ENCODE data around the gene PCSK7. TPM values are rescaled to one million over a fixed set of nuclear protein-coding genes. Genes with fewer than 3 reads are reported as not detected.

The PCSK7 gene
- total and polyA plus RNA-seq, 4 donors, result 7.3 to 32.3 (median 16.2) TPM

DNA sequence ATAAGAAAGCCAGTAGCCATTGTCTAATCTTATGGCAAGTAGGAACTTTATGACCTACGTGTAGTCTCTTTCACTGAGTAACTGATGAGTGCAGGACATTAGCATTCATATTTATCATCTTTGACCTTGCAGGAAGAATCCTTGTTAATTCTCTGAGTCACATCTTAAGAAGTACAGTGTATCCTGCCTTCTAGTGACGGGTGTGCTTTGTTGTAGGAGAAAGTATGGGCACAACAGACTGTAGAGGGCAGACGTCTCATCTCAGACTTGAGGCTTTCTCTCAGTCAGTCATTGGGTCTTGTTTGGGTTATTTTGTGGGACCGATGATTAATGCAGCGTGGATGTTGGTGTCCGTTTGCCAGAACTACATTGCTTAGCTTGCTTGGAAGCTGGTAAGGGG lies 7.4 kb upstream of the PCSK7 start:
- Histone ChIP-seq H3K4me3 (ENCODE audit: low read depth in 1 of 3, low read length in 3 of 3) (no peak overlapping the region), H3K36me3 (ENCODE audit: control insufficient read depth in 4 of 4, insufficient read depth in 3 of 4, low read depth in 1 of 4, low read length in 3 of 4) (peaks cover 2 to 26% (median 13%) of the 10 kb centered on the region in 4 donors), H3K9me3 (ENCODE audit: control insufficient read depth in 4 of 4, low read length in 3 of 4) (no peaks in the 10 kb centered on the region), H3K27me3 (ENCODE audit: control insufficient read depth in 4 of 4, insufficient read depth in 4 of 4, low read length in 3 of 4) (no peaks in the 10 kb centered on the region), H3K9ac (ENCODE audit: low read depth in 1 of 2, low read length in 2 of 2) (no peak overlapping the region), H3K27ac (ENCODE audit: low read depth in 1 of 2, low read length in 2 of 2) (no peak overlapping the region), H3K4me1 (ENCODE audit: control insufficient read depth in 4 of 4, insufficient read depth in 4 of 4, low read length in 3 of 4) (no peaks in the 10 kb centered on the region)
- WGBS, result 91% methylated on average over 6 of the region's 6 CpGs
- no peak for DNase-seq (ENCODE audit: low spot score)
- TF ChIP-seq GABPA (IDR thresholded peaks at IDR 0.05 in 1 of 2, conservative IDR thresholded peaks at IDR 0.05 in 1 of 2) (no peak), NR2F2 (IDR thresholded peaks at IDR 0.05) (no peak), EGR1 (IDR thresholded peaks at IDR 0.05; ENCODE audit: low read depth in 2 of 2) (no peak), RXRA (IDR thresholded peaks at IDR 0.05) (no peak), SP1 (IDR thresholded peaks at IDR 0.05) (no peak), HNF4A (conservative IDR thresholded peaks at IDR 0.05) (no peak), FOXA1 (IDR thresholded peaks at IDR 0.05) (no peak), YY1 (IDR thresholded peaks at IDR 0.05) (no peak), FOXA2 (IDR thresholded peaks at IDR 0.05) (no peak), TAF1 (conservative IDR thresholded peaks at IDR 0.05) (no peak), RAD21 (IDR thresholded peaks at IDR 0.05) (no peak), HNF4G (IDR thresholded peaks at IDR 0.05) (no peak), JUND (IDR thresholded peaks at IDR 0.05) (no peak)
- TF ChIP-seq, protein P1, sequence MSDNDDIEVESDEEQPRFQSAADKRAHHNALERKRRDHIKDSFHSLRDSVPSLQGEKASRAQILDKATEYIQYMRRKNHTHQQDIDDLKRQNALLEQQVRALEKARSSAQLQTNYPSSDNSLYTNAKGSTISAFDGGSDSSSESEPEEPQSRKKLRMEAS (IDR thresholded peaks at IDR 0.05), result no peak
- TF ChIP-seq, protein P2, sequence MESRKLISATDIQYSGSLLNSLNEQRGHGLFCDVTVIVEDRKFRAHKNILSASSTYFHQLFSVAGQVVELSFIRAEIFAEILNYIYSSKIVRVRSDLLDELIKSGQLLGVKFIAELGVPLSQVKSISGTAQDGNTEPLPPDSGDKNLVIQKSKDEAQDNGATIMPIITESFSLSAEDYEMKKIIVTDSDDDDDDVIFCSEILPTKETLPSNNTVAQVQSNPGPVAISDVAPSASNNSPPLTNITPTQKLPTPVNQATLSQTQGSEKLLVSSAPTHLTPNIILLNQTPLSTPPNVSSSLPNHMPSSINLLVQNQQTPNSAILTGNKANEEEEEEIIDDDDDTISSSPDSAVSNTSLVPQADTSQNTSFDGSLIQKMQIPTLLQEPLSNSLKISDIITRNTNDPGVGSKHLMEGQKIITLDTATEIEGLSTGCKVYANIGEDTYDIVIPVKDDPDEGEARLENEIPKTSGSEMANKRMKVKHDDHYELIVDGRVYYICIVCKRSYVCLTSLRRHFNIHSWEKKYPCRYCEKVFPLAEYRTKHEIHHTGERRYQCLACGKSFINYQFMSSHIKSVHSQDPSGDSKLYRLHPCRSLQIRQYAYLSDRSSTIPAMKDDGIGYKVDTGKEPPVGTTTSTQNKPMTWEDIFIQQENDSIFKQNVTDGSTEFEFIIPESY (IDR thresholded peaks at IDR 0.05), result no peak
- TF ChIP-seq, protein P3, sequence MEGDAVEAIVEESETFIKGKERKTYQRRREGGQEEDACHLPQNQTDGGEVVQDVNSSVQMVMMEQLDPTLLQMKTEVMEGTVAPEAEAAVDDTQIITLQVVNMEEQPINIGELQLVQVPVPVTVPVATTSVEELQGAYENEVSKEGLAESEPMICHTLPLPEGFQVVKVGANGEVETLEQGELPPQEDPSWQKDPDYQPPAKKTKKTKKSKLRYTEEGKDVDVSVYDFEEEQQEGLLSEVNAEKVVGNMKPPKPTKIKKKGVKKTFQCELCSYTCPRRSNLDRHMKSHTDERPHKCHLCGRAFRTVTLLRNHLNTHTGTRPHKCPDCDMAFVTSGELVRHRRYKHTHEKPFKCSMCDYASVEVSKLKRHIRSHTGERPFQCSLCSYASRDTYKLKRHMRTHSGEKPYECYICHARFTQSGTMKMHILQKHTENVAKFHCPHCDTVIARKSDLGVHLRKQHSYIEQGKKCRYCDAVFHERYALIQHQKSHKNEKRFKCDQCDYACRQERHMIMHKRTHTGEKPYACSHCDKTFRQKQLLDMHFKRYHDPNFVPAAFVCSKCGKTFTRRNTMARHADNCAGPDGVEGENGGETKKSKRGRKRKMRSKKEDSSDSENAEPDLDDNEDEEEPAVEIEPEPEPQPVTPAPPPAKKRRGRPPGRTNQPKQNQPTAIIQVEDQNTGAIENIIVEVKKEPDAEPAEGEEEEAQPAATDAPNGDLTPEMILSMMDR (IDR thresholded peaks at IDR 0.05; ENCODE audit: low read depth, low read length, missing input control), result no peak
- TF ChIP-seq, protein P4, sequence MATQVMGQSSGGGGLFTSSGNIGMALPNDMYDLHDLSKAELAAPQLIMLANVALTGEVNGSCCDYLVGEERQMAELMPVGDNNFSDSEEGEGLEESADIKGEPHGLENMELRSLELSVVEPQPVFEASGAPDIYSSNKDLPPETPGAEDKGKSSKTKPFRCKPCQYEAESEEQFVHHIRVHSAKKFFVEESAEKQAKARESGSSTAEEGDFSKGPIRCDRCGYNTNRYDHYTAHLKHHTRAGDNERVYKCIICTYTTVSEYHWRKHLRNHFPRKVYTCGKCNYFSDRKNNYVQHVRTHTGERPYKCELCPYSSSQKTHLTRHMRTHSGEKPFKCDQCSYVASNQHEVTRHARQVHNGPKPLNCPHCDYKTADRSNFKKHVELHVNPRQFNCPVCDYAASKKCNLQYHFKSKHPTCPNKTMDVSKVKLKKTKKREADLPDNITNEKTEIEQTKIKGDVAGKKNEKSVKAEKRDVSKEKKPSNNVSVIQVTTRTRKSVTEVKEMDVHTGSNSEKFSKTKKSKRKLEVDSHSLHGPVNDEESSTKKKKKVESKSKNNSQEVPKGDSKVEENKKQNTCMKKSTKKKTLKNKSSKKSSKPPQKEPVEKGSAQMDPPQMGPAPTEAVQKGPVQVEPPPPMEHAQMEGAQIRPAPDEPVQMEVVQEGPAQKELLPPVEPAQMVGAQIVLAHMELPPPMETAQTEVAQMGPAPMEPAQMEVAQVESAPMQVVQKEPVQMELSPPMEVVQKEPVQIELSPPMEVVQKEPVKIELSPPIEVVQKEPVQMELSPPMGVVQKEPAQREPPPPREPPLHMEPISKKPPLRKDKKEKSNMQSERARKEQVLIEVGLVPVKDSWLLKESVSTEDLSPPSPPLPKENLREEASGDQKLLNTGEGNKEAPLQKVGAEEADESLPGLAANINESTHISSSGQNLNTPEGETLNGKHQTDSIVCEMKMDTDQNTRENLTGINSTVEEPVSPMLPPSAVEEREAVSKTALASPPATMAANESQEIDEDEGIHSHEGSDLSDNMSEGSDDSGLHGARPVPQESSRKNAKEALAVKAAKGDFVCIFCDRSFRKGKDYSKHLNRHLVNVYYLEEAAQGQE (IDR thresholded peaks at IDR 0.05), result no peak
- TF ChIP-seq, protein P5, sequence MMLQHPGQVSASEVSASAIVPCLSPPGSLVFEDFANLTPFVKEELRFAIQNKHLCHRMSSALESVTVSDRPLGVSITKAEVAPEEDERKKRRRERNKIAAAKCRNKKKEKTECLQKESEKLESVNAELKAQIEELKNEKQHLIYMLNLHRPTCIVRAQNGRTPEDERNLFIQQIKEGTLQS (IDR thresholded peaks at IDR 0.05), result no peak
